HG03108 (cell line): ENCODE measurements around the gene ZNF331.

Experiments
- ATAC-seq: cut with Tn5 transposase; IDR thresholded peaks from one replicate; pipeline ENCODE4 v1.9.1; 2021; ENCODE audit warnings: moderate library complexity; ENCODE audit not compliant: unreplicated experiment

Gene ZNF331

DNA sequence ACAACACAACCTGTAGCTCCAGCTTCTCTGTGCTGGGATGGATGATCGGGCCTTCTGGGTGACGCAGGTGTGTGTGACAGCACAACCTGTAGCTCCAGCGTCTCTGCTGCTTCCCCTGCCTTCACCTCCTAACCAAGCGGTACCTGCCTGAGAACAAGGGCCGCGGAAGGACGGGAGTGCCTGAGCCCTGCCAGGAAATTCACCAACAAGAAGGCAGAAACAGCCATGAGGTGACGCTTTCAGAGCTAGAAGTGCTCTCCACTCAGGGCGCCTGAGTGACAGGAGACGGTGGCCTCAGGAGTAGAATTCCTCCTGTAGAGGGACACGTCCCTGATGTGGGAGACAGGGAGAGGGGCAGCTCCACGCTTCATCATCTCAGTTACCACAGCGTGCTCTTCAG, 17.4 kb downstream of the ZNF331 start:
- ATAC-seq, result no peak

DNA sequence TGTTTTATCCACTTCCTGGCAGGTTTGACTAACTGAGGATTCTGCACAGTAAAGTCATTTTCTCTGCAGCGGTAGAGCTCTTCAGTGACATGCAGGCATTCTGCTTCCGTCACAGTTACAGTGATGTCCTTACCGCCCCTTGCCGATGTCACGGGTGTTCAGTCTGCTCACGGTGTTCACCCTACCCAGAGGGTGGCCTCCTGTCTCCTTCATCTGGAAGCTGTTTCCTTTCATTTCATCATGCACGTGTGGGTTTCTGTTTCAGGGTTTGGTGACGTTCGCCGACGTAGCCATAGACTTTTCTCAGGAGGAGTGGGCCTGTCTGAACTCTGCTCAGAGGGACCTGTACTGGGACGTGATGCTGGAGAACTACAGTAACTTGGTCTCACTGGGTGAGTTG, 33.4 kb downstream of the ZNF331 start:
- ATAC-seq, result no peak

DNA sequence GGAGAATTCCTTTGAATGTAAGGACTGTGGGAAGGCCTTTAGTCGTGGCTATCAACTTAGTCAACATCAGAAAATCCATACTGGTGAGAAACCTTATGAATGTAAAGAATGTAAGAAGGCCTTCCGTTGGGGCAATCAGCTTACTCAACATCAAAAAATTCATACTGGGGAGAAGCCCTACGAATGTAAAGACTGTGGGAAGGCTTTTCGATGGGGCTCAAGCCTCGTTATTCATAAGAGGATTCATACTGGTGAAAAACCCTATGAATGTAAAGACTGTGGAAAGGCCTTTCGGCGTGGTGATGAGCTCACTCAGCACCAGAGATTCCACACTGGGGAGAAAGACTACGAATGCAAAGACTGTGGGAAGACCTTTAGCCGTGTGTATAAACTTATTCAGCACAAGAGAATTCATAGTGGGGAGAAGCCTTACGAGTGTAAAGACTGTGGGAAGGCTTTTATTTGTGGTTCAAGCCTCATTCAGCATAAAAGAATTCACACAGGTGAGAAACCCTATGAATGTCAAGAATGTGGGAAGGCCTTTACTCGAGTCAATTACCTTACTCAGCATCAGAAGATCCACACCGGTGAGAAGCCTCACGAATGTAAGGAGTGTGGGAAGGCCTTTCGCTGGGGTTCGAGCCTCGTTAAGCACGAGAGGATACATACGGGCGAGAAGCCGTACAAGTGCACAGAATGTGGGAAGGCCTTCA, 39.2 kb downstream of the ZNF331 start:
- ATAC-seq, result no peak

DNA sequence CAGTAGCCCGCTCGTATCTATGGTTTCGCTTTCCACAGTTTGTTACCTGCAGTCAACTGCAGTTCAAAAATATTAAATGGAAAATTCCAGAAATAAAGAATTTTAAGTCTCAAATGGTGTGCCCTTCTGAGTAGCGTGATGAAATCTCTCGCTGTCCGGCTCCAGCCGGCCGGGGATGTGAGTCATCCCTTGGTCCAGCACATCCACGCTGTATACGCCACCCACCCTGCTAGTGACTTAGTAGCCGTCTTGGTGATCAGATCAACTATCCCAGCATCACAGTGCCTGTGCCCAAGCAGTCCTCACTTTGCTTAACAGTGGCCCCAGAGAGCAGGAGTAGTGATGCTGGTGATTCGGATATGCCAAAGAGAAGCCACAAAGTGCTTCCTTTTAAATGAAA, 40.0 kb downstream of the ZNF331 start:
- no peak for ATAC-seq

DNA sequence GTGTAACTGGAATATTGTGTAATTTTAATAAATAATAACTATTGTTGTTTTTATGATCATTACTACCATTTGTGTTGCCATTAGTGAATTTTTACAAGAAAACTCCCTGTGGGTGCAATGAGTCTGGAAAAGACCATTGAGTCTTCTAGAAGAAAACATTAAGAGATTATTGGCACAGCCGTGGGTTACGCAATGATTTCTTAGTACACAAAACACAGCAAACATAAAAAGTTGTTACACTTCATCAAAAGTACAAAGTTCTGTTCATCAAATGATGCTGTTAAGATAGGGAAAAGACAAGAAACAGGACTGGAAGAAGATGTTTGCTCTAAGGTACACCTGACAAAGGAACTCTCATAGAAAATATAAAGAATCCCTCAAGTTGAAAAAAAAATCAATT, 41.6 kb downstream of the ZNF331 start:
- ATAC-seq, result no peak

DNA sequence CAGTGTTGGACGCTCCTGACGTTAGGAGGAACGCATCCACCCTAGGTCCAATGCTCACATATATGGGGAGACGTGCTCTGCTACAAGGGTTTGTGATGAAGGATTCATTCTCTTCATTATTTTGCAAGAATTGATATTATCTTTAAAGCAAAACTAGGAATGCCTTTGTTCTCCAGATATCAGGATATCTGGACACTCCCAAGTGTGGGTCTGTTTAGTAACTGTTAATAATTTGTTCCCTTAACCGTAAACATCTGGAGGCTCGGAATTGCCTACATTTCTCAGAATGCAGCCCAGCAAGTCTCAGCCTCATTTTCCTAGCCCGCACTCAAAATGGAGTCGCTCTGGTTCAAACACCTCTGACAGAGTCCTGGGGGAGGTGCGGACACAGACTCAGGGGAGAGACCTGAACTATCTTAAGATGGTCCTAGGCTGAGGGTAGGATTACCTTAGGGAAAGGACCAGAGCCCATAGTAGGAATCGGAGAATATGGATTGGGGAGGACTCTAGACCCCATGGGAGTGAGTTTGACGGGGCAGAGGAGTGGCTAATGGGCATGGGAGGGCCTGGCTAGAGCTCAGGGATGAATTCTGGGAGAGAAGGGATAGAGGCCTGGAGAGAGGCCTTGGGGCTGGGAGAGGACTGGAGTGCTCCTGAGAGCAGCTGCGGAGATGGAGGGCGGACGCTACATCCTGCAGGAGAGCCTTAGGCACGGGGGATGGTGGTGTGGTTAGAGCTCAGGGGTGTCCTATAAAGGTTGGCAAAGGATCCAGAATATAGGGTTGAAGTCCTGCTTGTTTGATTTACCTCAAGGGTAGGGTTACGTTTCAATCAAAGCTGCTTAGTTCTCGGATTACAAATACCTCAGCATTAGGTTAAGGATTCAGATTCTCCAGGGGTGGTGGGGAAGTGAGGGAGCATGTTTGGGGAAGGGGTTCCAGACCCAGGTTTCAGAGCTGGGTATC, 43.2 kb downstream of the ZNF331 start:
- no peak for ATAC-seq

DNA sequence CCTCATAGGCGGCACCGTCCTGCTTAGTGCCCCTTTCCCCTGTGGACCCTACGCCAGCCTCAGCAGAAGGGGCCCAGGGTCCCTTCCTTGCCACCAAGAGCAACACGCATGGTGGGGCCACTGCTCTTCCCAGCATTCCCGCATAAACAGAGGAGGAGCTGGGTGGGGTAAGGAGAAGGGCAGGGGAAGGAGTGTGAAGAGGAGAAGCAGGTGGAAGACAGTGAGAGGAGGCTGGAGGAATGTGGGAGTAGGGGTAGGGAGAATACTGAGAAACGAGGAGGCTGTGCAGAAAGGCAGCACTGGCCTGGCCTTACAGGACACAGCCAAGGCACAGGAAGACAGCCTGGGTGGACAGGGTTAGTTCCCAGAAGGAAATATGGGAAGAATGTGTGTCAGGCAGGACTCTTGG, 43.9 kb downstream of the ZNF331 start:
- ATAC-seq, result no peak

DNA sequence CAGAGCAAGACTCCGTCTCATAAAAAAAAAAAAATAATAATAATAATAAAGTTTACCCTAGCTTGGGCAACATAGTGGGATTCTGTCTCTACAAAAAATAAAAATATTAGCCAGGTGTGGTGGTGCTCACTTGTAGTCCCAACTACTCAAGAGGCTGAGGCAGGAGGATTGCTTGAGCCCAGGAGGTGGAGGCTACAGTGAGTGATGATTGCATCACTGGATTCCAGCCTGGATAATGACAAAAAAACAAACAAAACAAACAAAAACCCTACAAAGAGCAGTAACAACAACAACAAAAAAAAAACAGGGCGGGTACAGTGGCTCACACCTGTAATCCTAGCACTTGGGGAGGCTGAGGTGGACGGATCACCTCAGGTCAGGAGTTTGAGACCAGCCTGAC, 45.2 kb downstream of the ZNF331 start:
- no peak for ATAC-seq

DNA sequence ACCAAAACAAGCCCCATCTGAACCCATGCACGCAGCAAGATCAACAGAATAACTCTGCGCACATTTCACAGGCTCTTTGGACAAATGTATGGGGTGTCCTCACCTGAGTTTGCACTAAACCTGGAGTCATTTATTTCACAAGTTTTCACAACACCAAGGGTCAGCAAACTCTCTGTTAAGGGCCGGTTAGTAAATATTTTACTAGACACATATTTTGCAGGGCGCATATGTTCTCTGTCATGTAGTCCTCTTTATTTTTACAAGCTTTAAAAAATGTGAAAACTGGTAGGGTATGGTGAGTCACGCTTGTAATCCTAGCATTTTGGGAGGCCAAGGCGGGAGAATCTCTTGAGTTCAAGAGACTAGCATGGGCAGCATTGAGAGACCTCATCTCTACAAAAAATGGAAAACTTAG, 48.3 kb downstream of the ZNF331 start:
- ATAC-seq, result no peak

DNA sequence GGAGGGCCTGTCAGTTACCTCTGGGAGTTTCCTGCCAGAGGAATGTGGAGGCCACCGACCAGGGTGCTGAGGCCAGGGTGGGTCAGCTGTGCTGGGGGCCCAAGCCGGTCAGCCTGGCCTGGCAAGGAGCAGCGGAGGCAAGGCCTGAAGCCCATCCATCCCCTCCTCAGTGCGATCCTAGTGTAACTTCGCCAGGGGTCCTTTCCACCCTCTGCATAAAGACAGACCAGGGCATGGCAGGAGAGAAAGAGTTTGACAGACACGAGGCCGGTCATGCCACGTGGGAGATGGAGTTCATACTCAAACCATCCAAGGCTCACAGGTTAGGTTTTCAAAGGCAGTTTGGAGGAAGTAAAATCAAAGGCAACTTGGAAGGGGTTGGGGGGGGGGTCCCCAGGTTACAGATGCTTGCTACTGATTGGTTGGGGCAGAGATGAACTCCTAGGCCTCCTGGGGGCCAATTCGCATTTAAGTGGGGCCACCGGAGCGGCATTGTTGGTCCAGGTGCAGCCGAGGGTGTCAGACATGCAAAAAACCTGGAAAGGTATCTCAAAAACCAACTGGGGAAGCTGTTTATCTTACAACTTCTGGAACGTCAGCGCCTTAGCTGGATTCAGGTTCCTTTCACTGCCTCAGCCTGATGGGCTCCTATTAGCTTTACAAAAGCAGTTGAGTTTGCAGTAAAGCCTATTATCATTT, 57.0 kb downstream of the ZNF331 start:
- no peak for ATAC-seq

DNA sequence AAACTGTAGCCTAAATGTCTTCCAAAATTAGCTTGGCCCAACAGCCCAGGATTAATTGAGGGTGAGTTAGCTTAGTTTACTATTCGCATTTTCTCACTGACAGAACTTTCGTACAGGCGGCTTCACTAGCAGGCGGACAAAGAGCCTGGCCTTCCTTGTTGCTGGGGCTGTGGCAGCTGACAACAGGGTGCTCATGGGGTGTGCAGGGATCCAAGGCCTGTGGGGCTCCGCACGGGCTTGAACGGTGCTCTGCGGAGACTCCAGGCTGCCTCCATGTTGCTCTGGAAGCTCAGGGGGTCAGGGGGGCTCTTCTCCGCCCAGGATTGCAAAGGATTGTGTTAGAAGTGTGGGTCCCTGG, 57.5 kb downstream of the ZNF331 start:
- no peak for ATAC-seq

DNA sequence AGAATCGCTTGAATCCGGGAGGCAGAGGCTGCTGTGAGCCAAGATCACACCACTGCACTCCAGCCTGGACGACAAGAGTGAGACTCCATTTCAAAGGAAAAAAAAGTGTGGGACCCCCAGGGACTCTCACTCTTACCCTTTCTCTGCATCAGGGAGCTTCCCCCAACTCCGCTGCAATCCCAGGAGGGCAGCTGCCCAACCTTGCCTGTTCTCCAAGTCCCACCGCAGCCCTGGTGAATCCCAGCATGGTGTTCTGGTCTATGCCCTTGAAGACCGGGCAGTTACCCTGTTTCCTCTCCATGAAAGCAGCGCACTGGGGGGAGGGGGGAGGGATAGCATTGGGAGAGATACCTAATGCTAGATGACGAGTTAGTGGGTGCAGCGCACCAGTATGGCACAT, 58.1 kb downstream of the ZNF331 start:
- no peak for ATAC-seq

DNA sequence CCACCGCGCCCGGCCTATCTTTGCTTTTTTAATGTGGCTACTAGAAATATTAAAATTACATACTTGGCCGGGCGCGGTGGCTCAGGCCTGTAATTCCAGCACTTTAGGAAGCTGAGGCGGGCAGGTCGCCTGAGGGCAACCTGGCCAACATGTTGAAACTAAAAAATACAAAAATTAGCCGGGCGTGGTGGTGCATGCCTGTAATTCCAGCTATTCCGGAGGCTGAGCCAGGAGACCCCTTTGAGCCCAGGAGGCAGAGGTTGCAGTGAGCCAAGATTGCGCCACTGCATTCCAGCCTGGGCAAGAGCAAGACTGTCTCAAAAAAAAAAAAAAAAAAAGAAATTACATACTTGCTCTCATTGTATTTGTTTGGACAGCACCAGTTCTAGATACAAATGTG, 59.1 kb downstream of the ZNF331 start:
- no peak for ATAC-seq

DNA sequence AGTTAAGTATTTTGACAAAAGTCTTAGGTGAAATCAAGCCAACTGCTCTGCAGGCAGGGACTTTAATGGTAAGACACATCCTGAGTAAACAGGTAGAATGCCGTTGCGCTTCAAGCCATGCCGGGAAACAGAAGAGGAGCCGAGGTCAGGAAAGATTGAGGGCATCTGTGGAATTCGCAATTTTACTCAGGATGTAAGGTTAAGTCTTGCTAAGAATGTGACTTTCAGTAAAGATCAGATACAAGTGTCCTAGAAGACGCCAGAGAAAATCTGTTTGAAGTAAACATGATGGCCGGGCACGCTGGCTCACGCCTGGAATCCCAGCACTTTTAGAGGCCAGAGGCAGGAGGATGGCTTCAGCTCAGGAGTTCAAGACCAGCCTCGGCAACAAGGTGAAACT, 60.4 kb downstream of the ZNF331 start:
- no peak for ATAC-seq

DNA sequence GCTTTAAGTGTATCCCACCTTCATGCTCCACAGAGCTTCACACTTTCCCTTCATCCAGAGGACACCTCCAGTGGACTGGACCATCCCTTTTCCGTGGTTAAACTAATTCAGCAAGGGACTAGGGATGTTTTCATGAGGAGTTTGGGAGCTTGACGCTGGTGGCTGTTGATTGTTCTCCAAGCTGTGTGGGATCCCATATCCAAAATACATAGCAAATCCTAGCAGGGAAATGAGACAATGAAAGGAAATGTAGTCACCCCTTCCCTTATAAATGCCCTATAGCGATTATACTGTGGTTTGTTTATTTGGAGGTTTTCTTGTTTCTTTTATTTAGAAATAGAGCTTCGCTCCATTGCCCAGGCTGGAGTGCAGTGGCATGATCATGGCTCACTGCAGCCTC, 62.3 kb downstream of the ZNF331 start:
- no peak for ATAC-seq

DNA sequence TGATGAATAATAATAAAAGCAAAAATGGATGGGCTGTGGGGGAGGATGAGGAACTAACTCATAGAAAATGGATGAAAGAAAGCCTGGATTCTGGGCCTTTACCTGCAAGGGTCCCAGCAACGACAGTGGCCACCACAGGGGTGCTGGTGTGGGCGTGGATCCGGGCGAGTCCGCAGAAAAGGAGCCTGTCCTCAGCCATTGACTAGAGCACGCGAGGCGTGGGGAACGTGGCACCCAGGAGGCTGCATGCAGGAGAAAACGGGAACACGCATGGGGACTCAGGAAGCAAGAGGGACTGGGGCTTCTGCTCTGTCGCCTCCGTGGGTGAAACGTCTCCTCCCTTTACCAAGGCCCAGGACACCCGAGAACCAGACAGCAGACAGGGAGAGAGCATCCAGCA, 68.1 kb downstream of the ZNF331 start:
- no peak for ATAC-seq

DNA sequence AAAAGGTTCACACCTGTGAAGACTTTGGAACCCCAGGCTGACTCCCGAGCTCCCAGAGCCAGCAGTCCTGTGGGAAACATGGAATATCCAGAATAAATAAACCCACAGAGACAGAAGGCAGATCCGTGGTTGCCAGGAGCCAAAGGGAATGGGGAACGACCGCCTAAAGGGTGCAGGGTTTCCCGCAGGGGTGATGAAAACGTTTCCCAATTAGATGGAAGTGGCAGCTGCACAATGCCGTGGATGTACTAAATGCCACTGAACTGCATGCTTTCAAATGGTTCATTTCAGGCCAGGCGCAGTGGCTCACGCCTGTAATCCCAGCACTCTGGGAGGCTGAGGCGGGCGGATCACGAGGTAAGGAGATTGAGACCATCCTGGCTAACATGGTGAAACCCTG, 70.4 kb downstream of the ZNF331 start:
- ATAC-seq, result no peak

DNA sequence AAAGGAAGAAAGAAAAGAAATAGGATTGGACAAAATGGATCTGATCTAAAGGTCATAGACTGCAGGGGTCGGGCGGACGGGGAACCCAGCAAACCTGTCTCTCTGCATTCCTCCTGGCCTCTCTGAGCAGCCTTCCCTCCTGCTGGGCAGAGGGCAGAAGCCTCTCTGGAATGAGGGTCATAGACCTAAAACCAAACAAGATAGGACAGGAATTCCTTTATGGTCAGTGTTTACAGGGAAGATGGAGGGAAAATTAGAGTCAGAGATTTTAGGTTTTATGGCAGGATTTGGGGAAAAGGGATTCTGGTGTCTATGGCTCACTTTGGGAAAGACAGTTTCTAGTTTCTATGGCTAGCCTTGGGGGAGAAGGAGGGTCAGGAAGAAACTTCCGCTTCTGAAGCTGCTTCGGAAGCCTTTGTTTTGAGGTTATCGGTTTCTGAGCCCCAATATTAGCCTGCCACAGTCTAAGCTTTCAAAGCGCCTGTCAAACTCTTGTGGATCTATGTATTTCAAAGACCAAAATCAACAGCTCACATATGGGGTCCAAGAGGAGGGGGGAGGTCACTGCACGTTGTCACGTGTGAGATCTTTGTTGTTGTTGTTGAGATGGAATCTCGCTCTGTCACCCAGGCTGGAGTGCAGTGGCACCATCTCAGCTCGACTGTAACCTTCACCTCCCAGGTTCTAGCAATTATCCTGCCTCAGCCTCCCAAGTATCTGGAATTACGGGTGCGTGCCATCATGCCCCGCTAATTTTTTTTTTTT, 75.0 kb downstream of the ZNF331 start:
- ATAC-seq, result no peak

DNA sequence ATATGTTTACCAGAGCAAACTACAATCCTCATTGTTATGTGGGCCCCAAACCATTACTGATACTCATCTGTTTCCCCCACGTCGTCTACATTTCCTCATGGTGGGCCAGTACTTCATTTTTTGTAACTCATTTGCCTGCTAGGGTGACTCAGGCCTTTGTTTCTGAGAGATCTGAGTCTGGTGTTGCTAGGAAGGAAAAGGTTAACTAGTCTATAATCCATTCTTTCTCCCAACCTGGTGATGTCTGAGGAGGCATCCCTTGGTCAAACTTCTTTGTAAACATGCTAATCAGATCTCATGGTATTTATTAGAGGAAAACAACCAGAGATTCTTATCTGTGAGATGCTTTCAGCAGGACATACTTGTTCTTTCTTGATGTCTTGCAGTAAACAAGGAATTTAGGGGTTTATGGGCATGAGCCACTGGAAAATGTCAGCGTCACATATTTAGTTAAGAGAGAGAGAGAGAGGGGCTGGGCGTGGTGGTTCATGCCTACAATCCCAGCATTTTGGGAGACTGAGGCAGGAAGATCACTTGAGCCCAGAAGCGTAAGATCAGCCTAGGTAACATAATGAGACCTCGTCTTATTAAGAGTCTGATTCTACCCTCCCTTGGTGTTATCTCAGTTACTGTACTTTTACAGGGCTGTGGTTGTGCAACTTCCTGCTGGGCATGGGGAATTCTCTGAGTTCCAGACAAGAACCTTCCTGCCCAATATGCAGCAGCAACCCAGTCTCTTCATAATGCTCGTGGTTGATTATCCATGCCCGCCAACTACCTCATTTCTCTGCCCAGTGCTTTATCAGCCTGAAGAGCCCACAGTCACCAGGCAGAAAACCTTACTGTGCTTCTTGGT, 84.2 kb downstream of the ZNF331 start:
- no peak for ATAC-seq
